ENCODE measurements around the gene ATL1.

The ATL1 gene

DNA sequence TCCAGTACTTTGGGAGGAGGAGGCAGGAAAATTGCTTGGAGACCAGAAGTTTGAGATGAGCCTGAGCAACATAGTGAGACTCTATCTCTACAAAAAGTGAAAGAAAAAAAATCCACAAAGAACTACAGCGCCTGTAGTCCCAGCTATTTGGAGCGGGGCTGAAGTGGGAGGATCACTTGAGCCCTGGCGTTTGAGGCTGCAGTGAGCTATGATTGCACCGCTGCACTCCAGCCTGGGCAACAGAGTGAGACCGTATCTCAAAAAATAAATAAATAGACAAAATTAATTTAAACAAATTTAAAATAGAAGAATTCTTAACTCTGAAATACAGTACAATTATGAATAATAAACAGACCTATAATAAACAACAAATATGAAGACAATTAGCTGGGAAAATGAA lies 40.9 kb downstream of the ATL1 start:
- H3K36me3 Mint-ChIP-seq (ENCODE audit: low read depth), result no peaks in the 10 kb centered on the region
- H3K9me3 Mint-ChIP-seq, result no peaks in the 10 kb centered on the region
- H3K4me1 Mint-ChIP-seq, result peaks cover 28% of the 10 kb centered on the region
- peaks cover 4% of the 10 kb centered on the region for H3K27me3 Mint-ChIP-seq (ENCODE audit: low read depth, poor library complexity)
- peak; percentile 10 for DNase-seq
- TF ChIP-seq, protein P1, sequence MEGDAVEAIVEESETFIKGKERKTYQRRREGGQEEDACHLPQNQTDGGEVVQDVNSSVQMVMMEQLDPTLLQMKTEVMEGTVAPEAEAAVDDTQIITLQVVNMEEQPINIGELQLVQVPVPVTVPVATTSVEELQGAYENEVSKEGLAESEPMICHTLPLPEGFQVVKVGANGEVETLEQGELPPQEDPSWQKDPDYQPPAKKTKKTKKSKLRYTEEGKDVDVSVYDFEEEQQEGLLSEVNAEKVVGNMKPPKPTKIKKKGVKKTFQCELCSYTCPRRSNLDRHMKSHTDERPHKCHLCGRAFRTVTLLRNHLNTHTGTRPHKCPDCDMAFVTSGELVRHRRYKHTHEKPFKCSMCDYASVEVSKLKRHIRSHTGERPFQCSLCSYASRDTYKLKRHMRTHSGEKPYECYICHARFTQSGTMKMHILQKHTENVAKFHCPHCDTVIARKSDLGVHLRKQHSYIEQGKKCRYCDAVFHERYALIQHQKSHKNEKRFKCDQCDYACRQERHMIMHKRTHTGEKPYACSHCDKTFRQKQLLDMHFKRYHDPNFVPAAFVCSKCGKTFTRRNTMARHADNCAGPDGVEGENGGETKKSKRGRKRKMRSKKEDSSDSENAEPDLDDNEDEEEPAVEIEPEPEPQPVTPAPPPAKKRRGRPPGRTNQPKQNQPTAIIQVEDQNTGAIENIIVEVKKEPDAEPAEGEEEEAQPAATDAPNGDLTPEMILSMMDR (IDR thresholded peaks at IDR 0.05), result no peak
- no peak overlapping the region for H3K27ac Mint-ChIP-seq
- no peak overlapping the region for H3K4me3 Mint-ChIP-seq

DNA sequence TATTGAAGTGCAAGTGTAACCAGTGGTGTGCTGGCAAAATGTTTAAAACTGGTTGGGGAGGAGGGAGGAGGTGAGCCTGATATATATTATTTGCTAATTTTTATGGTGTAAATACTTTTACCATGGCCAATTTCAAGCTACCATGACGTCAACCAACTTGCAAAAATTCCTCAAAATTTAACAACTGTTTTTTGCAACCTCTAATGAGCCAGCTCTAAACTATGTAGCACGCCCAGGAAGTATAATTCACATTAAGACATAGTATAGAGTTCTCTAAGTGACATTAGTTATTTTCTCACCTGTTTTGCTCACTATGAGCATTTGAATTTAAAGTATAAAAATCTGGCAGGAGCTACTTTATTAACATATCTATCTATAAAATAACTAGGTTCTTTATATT lies 41.4 kb downstream of the ATL1 start:
- peaks cover 6% of the 10 kb centered on the region for H3K27me3 Mint-ChIP-seq (ENCODE audit: low read depth, poor library complexity)
- H3K9me3 Mint-ChIP-seq, result no peaks in the 10 kb centered on the region
- TF ChIP-seq, protein P1 (IDR thresholded peaks at IDR 0.05), result no peak
- DNase-seq, result no peak
- H3K36me3 Mint-ChIP-seq (ENCODE audit: low read depth), result no peaks in the 10 kb centered on the region
- H3K4me1 Mint-ChIP-seq, result peaks cover 28% of the 10 kb centered on the region
- no peak overlapping the region for H3K27ac Mint-ChIP-seq
- H3K4me3 Mint-ChIP-seq, result no peak overlapping the region

- H3K4me1 Mint-ChIP-seq, result peaks cover 28% of the 10 kb centered on the region
- H3K36me3 Mint-ChIP-seq (ENCODE audit: low read depth), result no peaks in the 10 kb centered on the region
- H3K27me3 Mint-ChIP-seq (ENCODE audit: low read depth, poor library complexity), result peaks cover 6% of the 10 kb centered on the region
- DNase-seq, result no peak
- no peaks in the 10 kb centered on the region for H3K9me3 Mint-ChIP-seq
- H3K27ac Mint-ChIP-seq, result no peak overlapping the region
- no peak overlapping the region for H3K4me3 Mint-ChIP-seq
- TF ChIP-seq, protein P1 (IDR thresholded peaks at IDR 0.05), result no peak
Measured at GRCh38 chr14:50602035-50602434, 42.1 kb downstream of the ATL1 start.

- Mint-ChIP-seq H3K4me3 (no peak overlapping the region), H3K4me1 (peaks cover 28% of the 10 kb centered on the region), H3K27me3 (ENCODE audit: low read depth, poor library complexity) (peaks cover 3% of the 10 kb centered on the region), H3K36me3 (ENCODE audit: low read depth) (no peaks in the 10 kb centered on the region), H3K9me3 (no peaks in the 10 kb centered on the region), H3K27ac (no peak overlapping the region)
- no peak for DNase-seq
- TF ChIP-seq, protein P1 (IDR thresholded peaks at IDR 0.05), result no peak
Measured at GRCh38 chr14:50603565-50603964, 43.6 kb downstream of the ATL1 start.

DNA sequence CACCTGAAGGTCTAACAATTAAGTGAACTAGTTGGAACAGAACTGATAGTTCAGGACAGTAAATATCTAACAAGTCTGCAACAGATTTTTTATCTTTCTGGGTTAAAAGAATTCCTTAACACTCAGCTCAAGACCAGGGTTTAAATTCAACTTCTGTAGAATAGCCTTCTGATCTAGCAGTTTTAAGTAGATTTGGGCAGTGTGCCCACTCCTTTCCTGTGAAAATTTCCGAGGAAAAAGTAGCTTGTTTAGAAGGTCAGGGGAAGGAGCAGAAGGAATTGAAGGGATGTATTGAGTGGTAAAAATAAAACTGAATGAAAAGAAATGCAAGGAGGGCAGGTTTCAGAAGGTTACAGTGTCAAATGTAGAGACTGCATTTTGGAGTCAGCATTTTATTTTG lies 45.8 kb downstream of the ATL1 start:
- Mint-ChIP-seq H3K27ac (no peak overlapping the region), H3K9me3 (no peaks in the 10 kb centered on the region), H3K4me1 (peaks cover 13% of the 10 kb centered on the region), H3K27me3 (ENCODE audit: low read depth, poor library complexity) (peaks cover 3% of the 10 kb centered on the region), H3K36me3 (ENCODE audit: low read depth) (no peaks in the 10 kb centered on the region), H3K4me3 (no peak overlapping the region)
- TF ChIP-seq, protein P1 (IDR thresholded peaks at IDR 0.05), result no peak
- no peak for DNase-seq

GRCh38 chr14:50606468-50606867 lies 46.5 kb downstream of the ATL1 start:
- TF ChIP-seq, protein P1 (IDR thresholded peaks at IDR 0.05), result no peak
- no peak for DNase-seq
- Mint-ChIP-seq H3K27ac (no peak overlapping the region), H3K4me1 (peaks cover 7% of the 10 kb centered on the region), H3K27me3 (ENCODE audit: low read depth, poor library complexity) (peaks cover 3% of the 10 kb centered on the region), H3K36me3 (ENCODE audit: low read depth) (no peaks in the 10 kb centered on the region), H3K4me3 (no peak overlapping the region), H3K9me3 (no peaks in the 10 kb centered on the region)

Measured in nephron progenitor cell (in vitro differentiated cells).